OCI-LY7 (cell line): ENCODE data around the gene PLEKHJ1.

ENCODE experiments used
- CTCF ChIP-seq: fragments of 200-600 bp; sonication (generic); conservative IDR thresholded peaks from 2 replicates; pipeline ENCODE4 v1.5.1; 2014; ENCODE audit warnings: mild to moderate bottlenecking, antibody characterized with exemption, low read length, moderate library complexity, mixed read lengths
- EZH2phosphoT487 ChIP-seq: fragments of 200-600 bp; sonication (generic); IDR thresholded peaks from 2 replicates; pipeline ENCODE4 v1.6.1; 2018; ENCODE audit warnings: low read depth, borderline replicate concordance, mild to moderate bottlenecking, mixed run types, antibody characterized with exemption, low read length, moderate library complexity, mixed read lengths

DNA sequence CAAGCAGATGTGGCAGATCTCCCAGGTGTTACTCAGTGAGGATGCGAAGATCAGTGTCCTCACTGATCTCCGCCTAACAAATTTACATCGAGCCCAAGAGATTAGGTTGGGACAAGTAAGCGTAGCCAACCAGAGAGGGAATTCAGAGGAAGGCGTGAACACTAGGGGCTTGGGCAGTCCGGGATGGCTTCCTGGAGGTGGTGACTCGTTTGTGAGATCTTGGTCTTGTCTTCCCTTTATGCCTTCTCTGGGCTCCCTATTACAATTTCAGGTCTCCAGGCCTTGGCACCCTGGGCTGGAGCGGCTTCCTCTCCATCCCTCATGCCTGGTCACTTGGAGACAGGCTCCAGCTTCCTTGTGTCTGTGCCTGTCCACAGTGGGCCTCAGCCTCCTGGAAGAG is 6.7 kb upstream of the PLEKHJ1 start:
- TF ChIP-seq CTCF (no peak), EZH2phosphoT487 (no peak)
